Caco-2 (cell line): ENCODE measurements around the gene HCRT. TPM values are rescaled to one million over a fixed set of nuclear protein-coding genes. Genes with fewer than 3 reads are reported as not detected.

Source experiments
- BruUV-seq: library from RNA; stranded (reverse); fragments of 400-500 nt; replicated peaks from 2 replicates; lab custom pipeline; 2021; lab: Mats Ljungman, UMichigan
- CTCF ChIA-PET: fragments of 300-600 bp; sonication (Branson Sonifier 250); formaldehyde crosslinking; loops from one replicate; lab custom pipeline; 2022; ENCODE audit warnings: antibody characterized with exemption; lab: Charles Lee
- POLR2A ChIA-PET: fragments of 300-600 bp; sonication (Branson Sonifier 250); formaldehyde crosslinking; loops from one replicate; lab custom pipeline; 2022; ENCODE audit warnings: antibody characterized with exemption; lab: Charles Lee
- DNase-seq, 2 experiments: peaks; one replicate each; pipeline versions ENCODE4 v3.0.0 to v3.0.0-alpha.2; 2020 to 2022
- H3K27me3 ChIP-seq: replicated peaks from 2 replicates; pipeline ENCODE4 v1.6.0; 2011; ENCODE audit warnings: low read length; ENCODE audit not compliant: control insufficient read depth, insufficient read depth
- H3K36me3 ChIP-seq: 2 replicates; pipeline ENCODE4 v1.5.1; 2011; ENCODE audit warnings: low read length; ENCODE audit not compliant: control insufficient read depth, insufficient read depth
- H3K4me1 ChIP-seq: fragments of 250-450 bp; sonication (Bioruptor Pico); 2 replicates; pipeline ENCODE4 v1.5.1; 2020; ENCODE audit warnings: mild to moderate bottlenecking
- H3K4me3 ChIP-seq: 2 replicates; pipeline ENCODE4 v1.5.1; 2011; ENCODE audit warnings: low read depth, mild to moderate bottlenecking, control low read depth, low read length
- H3K9me3 ChIP-seq: fragments of 250-450 bp; sonication (Bioruptor Pico); 2 replicates; pipeline ENCODE4 v1.5.1; 2020; ENCODE audit warnings: mild to moderate bottlenecking, moderate library complexity
- H3K27ac Mint-ChIP-seq: one replicate; pipeline ENCODE4 v1.8.0; 2022; ENCODE audit warnings: mixed read lengths; ENCODE audit not compliant: unreplicated experiment
- H3K27me3 Mint-ChIP-seq: one replicate; pipeline ENCODE4 v1.8.0; 2022; ENCODE audit warnings: mixed read lengths; ENCODE audit not compliant: insufficient read depth, unreplicated experiment
- H3K36me3 Mint-ChIP-seq: one replicate; pipeline ENCODE4 v1.8.0; 2022; ENCODE audit warnings: mild to moderate bottlenecking, mixed read lengths; ENCODE audit not compliant: insufficient read depth, unreplicated experiment
- H3K4me1 Mint-ChIP-seq: one replicate; pipeline ENCODE4 v1.8.0; 2022; ENCODE audit warnings: low read depth, mixed read lengths; ENCODE audit not compliant: unreplicated experiment
- H3K4me3 Mint-ChIP-seq: one replicate; pipeline ENCODE4 v1.8.0; 2022; ENCODE audit warnings: mild to moderate bottlenecking, moderate library complexity, mixed read lengths; ENCODE audit not compliant: unreplicated experiment
- H3K9me3 Mint-ChIP-seq: one replicate; pipeline ENCODE4 v1.8.0; 2022; ENCODE audit warnings: mixed read lengths; ENCODE audit not compliant: unreplicated experiment
- CTCF ChIP-seq, 2 experiments: fragments of 200-600 bp in 1 of 2; IDR thresholded peaks; 1 replicate in 1 of 2; 2 replicates in 1 of 2; pipeline versions ENCODE4 v1.5.1 to v1.8.0; 2011 to 2022; ENCODE audit warnings: antibody characterized with exemption in 1 of 2, control low read depth in 1 of 2, inconsistent platforms in 1 of 2, low read depth in 1 of 2, low read length in 1 of 2, mild to moderate bottlenecking in 1 of 2, moderate library complexity in 1 of 2; ENCODE audit not compliant: insufficient read depth in 1 of 2, severe bottlenecking in 1 of 2, unreplicated experiment in 1 of 2
- intact Hi-C: fragments of 100-400 bp; cut with micrococcal nuclease; formaldehyde crosslinking; loops from one replicate; pipeline ENCODE4 v1.10.0; 2022; ENCODE audit not compliant: unreplicated experiment
- total RNA-seq: library from RNA; stranded (reverse); gene quantifications from 2 replicates; pipeline ENCODE4 v1.2.3, GENCODE V29; 2022

The HCRT gene
- total RNA-seq, 1 experiment from 2014 or later = not detected

GRCh38 chr17:42192189-42193126 lies 7.2 kb upstream of the HCRT start:
- no peaks in the 10 kb centered on the region for H3K27me3 Mint-ChIP-seq
- peak overlapping the region; percentile 84 for H3K4me3 Mint-ChIP-seq
- no peaks in the 10 kb centered on the region for H3K27me3 ChIP-seq
- H3K4me3 ChIP-seq = no peak overlapping the region
- no peak overlapping the region for H3K27ac Mint-ChIP-seq
- peaks cover 11% of the 10 kb centered on the region for H3K4me1 ChIP-seq
- peaks cover 16% of the 10 kb centered on the region for H3K4me1 Mint-ChIP-seq
- ChIA-PET CTCF (no interaction called here), POLR2A (no interaction called here)
- peaks cover 13% of the 10 kb centered on the region for H3K36me3 Mint-ChIP-seq
- no TSS peak for BruUV-seq
- intact Hi-C loops = no loop called here
- H3K9me3 ChIP-seq = no peaks in the 10 kb centered on the region
- H3K9me3 Mint-ChIP-seq = no peaks in the 10 kb centered on the region
- no peaks in the 10 kb centered on the region; the same call in 1 of the 2 replicates for H3K36me3 ChIP-seq
- TF ChIP-seq CTCF (IDR thresholded peaks at IDR 0.05; ENCODE audit: insufficient read depth in 1 of 2, low read depth in 1 of 2, low read length in 1 of 2, severe bottlenecking in 1 of 2, unreplicated experiment in 1 of 2) = no peak
- no peak for DNase-seq

- no peaks in the 10 kb centered on the region for H3K9me3 Mint-ChIP-seq
- H3K4me1 ChIP-seq = peaks cover 11% of the 10 kb centered on the region
- H3K4me1 Mint-ChIP-seq = peaks cover 20% of the 10 kb centered on the region
- H3K36me3 Mint-ChIP-seq = peaks cover 6% of the 10 kb centered on the region
- POLR2A ChIA-PET = no interaction called here
- H3K36me3 ChIP-seq = no peaks in the 10 kb centered on the region; the same call in 1 of the 2 replicates
- no peak for TF ChIP-seq CTCF (IDR thresholded peaks at IDR 0.05; ENCODE audit: insufficient read depth in 1 of 2, low read depth in 1 of 2, low read length in 1 of 2, severe bottlenecking in 1 of 2, unreplicated experiment in 1 of 2)
- H3K27ac Mint-ChIP-seq = no peak overlapping the region
- H3K4me3 Mint-ChIP-seq = no peak overlapping the region
- H3K27me3 ChIP-seq = no peaks in the 10 kb centered on the region
- no TSS peak for BruUV-seq
- no peaks in the 10 kb centered on the region for H3K9me3 ChIP-seq
- intact Hi-C loops = no loop called here
- CTCF ChIA-PET = no interaction called here
- H3K4me3 ChIP-seq = no peak overlapping the region
- H3K27me3 Mint-ChIP-seq = peaks cover 2% of the 10 kb centered on the region
- no peak for DNase-seq
These were observed 6.0 kb upstream of the HCRT start for GRCh38 chr17:42191275-42191608.

GRCh38 chr17:42190491-42191274 lies 5.4 kb upstream of the HCRT start:
- H3K4me1 Mint-ChIP-seq = peaks cover 25% of the 10 kb centered on the region
- POLR2A ChIA-PET = no interaction called here
- CTCF ChIA-PET = no interaction called here

More at GRCh38 chr17:42190491-42191274, 5.4 kb upstream of the HCRT start:
- no peak for DNase-seq
- Mint-ChIP-seq H3K27me3 (peaks cover 4% of the 10 kb centered on the region), H3K4me3 (no peak overlapping the region), H3K9me3 (no peaks in the 10 kb centered on the region), H3K36me3 (peaks cover under 1% of the 10 kb centered on the region), H3K27ac (no peak overlapping the region)
- H3K27me3 ChIP-seq = no peaks in the 10 kb centered on the region
- intact Hi-C loops = no loop called here
- TF ChIP-seq CTCF (IDR thresholded peaks at IDR 0.05; ENCODE audit: insufficient read depth in 1 of 2, low read depth in 1 of 2, low read length in 1 of 2, severe bottlenecking in 1 of 2, unreplicated experiment in 1 of 2) = no peak
- H3K9me3 ChIP-seq = no peaks in the 10 kb centered on the region
- no peaks in the 10 kb centered on the region for H3K36me3 ChIP-seq
- no TSS peak for BruUV-seq
- H3K4me3 ChIP-seq = no peak overlapping the region
- peaks cover 11% of the 10 kb centered on the region for H3K4me1 ChIP-seq
